HepG2 (cell line): ENCODE data around the gene ALOX5AP. TPM values are rescaled to one million over a fixed set of nuclear protein-coding genes. Genes with fewer than 3 reads are reported as not detected.

Experiments
- ATF2 ChIP-seq: sonication (generic); formaldehyde crosslinking; IDR thresholded peaks from 2 replicates; pipeline ENCODE4 v1.4.0; 2020; ENCODE audit warnings: missing genetic modification reagents
- CHD4 ChIP-seq: fragments of 200-600 bp; sonication (generic); IDR thresholded peaks from 2 replicates; pipeline ENCODE4 v1.7.0; 2017; ENCODE audit warnings: mild to moderate bottlenecking, low read length, borderline replicate concordance
- EZH2 ChIP-seq: conservative IDR thresholded peaks from 2 replicates; pipeline ENCODE4 v1.6.1; 2012; ENCODE audit warnings: mild to moderate bottlenecking, low read depth, low read length, moderate library complexity
- FOXK2 ChIP-seq: fragments of 450-650 bp; IDR thresholded peaks from 2 replicates; pipeline ENCODE4 v1.6.1; 2016
- KDM1A ChIP-seq: IDR thresholded peaks from 2 replicates; pipeline ENCODE4 v1.6.1; 2016; ENCODE audit warnings: missing compliant biosample characterization
- MAF1 ChIP-seq: sonication (generic); formaldehyde crosslinking; IDR thresholded peaks from 2 replicates; pipeline ENCODE4 v1.5.0; 2020; ENCODE audit warnings: missing genetic modification reagents, borderline replicate concordance
- RBFOX2 ChIP-seq: fragments of 200-400 bp; formaldehyde crosslinking; IDR thresholded peaks from 2 replicates; pipeline ENCODE4 v1.6.1; 2017; ENCODE audit warnings: low read depth, mild to moderate bottlenecking, low read length
- RFX3 ChIP-seq: IDR thresholded peaks from 2 replicates; pipeline ENCODE4 v1.6.1; 2016; ENCODE audit warnings: missing biosample characterization, missing genetic modification reagents
- SOX5 ChIP-seq: IDR thresholded peaks from 2 replicates; pipeline ENCODE4 v1.6.1; 2016; ENCODE audit warnings: borderline replicate concordance
- SUZ12 ChIP-seq: fragments of 150-350 bp; IDR thresholded peaks from 2 replicates; pipeline ENCODE4 v1.6.1; 2014; ENCODE audit warnings: low read depth, low read length
- TBX2 ChIP-seq: sonication (generic); formaldehyde crosslinking; IDR thresholded peaks from 2 replicates; pipeline ENCODE4 v1.5.0; 2020; ENCODE audit warnings: missing genetic modification reagents, mild to moderate bottlenecking, borderline replicate concordance
- TCF7L2 ChIP-seq: IDR thresholded peaks from 2 replicates; pipeline ENCODE4 v1.6.1; 2011; ENCODE audit warnings: mild to moderate bottlenecking, low read depth, low read length, moderate library complexity
- ZBTB1 ChIP-seq: sonication (generic); formaldehyde crosslinking; IDR thresholded peaks from 2 replicates; pipeline ENCODE4 v1.4.0; 2020; ENCODE audit warnings: missing genetic modification reagents, borderline replicate concordance
- ZNF234 ChIP-seq: sonication (generic); formaldehyde crosslinking; conservative IDR thresholded peaks from 2 replicates; pipeline ENCODE4 v1.5.1; 2020; ENCODE audit warnings: mild to moderate bottlenecking, missing genetic modification reagents
- ZSCAN25 ChIP-seq: sonication (generic); formaldehyde crosslinking; IDR thresholded peaks from 2 replicates; pipeline ENCODE4 v1.8.0; 2022; ENCODE audit warnings: mild to moderate bottlenecking, missing genetic modification reagents
- ZSCAN31 ChIP-seq: sonication (generic); formaldehyde crosslinking; IDR thresholded peaks from 2 replicates; pipeline ENCODE4 v1.5.0; 2020; ENCODE audit warnings: low read depth, mild to moderate bottlenecking, missing genetic modification reagents
- ZSCAN9 ChIP-seq: IDR thresholded peaks from 2 replicates; pipeline ENCODE4 v1.6.1; 2016; ENCODE audit warnings: borderline replicate concordance
- polyA plus RNA-seq, 8 experiments: library from polyadenylated mRNA; depleted of rRNA in 3 of 8; stranded (reverse) in 7 of 8; unstranded in 1 of 8; fragments of >200 nt; fragmentation: Illumina TruSeq in 4 of 8; extraction: Trizol in 4 of 8; gene quantifications; 2 replicates each; pipeline versions ENCODE4 v1.2.1 to v1.2.3, GENCODE V29; 2011 to 2016; ENCODE audit warnings: low read depth in 4 of 8, missing spikeins in 1 of 8, mixed read lengths in 1 of 8; ENCODE audit not compliant: insufficient read depth in 1 of 8
- total RNA-seq, 5 experiments: library from RNA; depleted of rRNA; stranded (reverse); fragments of >200 nt; fragmentation: Illumina TruSeq; extraction: Trizol; gene quantifications; 2 replicates each; pipeline ENCODE4 v1.2.3, GENCODE V29; 2016; ENCODE audit warnings: low read depth in 1 of 5
- TF ChIP-seq, protein P1 (sequence below): sonication (generic); formaldehyde crosslinking; IDR thresholded peaks from 2 replicates; pipeline ENCODE4 v1.4.0; 2020; ENCODE audit warnings: missing genetic modification reagents, mild to moderate bottlenecking, borderline replicate concordance
- TF ChIP-seq, protein P2 (sequence below): sonication (generic); formaldehyde crosslinking; IDR thresholded peaks from 2 replicates; pipeline ENCODE4 v1.5.0; 2020; ENCODE audit warnings: mild to moderate bottlenecking, missing genetic modification reagents
- TF ChIP-seq, protein P3 (sequence below): sonication (generic); formaldehyde crosslinking; IDR thresholded peaks from 2 replicates; pipeline ENCODE4 v1.9.0; 2022; ENCODE audit warnings: missing genetic modification reagents, mild to moderate bottlenecking, borderline replicate concordance
- TF ChIP-seq, protein P4 (sequence below): sonication (generic); formaldehyde crosslinking; IDR thresholded peaks from 2 replicates; pipeline ENCODE4 v1.5.0; 2020; ENCODE audit warnings: missing genetic modification reagents
- TF ChIP-seq, protein P5 (sequence below): sonication (generic); formaldehyde crosslinking; IDR thresholded peaks from 2 replicates; pipeline ENCODE4 v1.4.0; 2020; ENCODE audit warnings: missing genetic modification reagents

Gene ALOX5AP
- total and polyA plus RNA-seq, 2 of the 13 experiments (the other 11 are each of a cell fraction or from before 2014, with no cell fraction given) = 0.97 to 1.2 TPM

DNA sequence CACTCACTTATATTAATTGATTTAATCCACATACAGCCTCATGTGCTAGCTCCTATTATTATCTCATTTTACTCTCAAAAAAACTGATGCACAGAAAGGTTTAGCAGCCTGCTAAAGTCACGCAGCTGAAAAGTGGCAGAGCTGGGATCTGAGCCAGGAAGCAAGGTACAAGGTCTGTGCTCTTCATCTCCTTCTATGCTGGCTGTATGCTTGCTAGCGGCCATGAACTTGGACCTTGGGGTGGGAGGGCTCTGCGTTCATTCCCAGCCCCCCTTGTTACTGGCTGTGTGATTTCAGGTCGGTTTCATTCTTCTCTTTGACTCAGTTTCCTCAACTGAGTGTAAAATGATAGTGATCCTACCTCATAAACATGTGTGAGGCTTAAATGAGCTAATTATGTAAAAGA lies 69.8 kb downstream of the ALOX5AP start (continued):
- no peak for TF ChIP-seq EZH2
- TF ChIP-seq ZSCAN9 (CRISPR knock-in tag) = no peak
- TF ChIP-seq ZBTB1 (CRISPR knock-in tag) = no peak
- peak; percentile 89 for TF ChIP-seq KDM1A (CRISPR knock-in tag)
- TF ChIP-seq, protein P1, sequence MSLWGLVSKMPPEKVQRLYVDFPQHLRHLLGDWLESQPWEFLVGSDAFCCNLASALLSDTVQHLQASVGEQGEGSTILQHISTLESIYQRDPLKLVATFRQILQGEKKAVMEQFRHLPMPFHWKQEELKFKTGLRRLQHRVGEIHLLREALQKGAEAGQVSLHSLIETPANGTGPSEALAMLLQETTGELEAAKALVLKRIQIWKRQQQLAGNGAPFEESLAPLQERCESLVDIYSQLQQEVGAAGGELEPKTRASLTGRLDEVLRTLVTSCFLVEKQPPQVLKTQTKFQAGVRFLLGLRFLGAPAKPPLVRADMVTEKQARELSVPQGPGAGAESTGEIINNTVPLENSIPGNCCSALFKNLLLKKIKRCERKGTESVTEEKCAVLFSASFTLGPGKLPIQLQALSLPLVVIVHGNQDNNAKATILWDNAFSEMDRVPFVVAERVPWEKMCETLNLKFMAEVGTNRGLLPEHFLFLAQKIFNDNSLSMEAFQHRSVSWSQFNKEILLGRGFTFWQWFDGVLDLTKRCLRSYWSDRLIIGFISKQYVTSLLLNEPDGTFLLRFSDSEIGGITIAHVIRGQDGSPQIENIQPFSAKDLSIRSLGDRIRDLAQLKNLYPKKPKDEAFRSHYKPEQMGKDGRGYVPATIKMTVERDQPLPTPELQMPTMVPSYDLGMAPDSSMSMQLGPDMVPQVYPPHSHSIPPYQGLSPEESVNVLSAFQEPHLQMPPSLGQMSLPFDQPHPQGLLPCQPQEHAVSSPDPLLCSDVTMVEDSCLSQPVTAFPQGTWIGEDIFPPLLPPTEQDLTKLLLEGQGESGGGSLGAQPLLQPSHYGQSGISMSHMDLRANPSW (CRISPR knock-in tag) = no peak
- TF ChIP-seq, protein P2, sequence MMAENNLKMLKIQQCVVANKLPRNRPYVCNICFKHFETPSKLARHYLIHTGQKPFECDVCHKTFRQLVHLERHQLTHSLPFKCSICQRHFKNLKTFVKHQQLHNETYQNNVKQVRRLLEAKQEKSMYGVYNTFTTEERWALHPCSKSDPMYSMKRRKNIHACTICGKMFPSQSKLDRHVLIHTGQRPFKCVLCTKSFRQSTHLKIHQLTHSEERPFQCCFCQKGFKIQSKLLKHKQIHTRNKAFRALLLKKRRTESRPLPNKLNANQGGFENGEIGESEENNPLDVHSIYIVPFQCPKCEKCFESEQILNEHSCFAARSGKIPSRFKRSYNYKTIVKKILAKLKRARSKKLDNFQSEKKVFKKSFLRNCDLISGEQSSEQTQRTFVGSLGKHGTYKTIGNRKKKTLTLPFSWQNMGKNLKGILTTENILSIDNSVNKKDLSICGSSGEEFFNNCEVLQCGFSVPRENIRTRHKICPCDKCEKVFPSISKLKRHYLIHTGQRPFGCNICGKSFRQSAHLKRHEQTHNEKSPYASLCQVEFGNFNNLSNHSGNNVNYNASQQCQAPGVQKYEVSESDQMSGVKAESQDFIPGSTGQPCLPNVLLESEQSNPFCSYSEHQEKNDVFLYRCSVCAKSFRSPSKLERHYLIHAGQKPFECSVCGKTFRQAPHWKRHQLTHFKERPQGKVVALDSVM (CRISPR knock-in tag) = no peak
- TF ChIP-seq TBX2 (CRISPR knock-in tag) = no peak
- no peak for TF ChIP-seq SUZ12
- peak; percentile 44; the same call in 1 of the 2 replicates for TF ChIP-seq SOX5
- TF ChIP-seq MAF1 (CRISPR knock-in tag) = no peak
- no peak for TF ChIP-seq ZSCAN31 (CRISPR knock-in tag)
- TF ChIP-seq TCF7L2 = no peak
- TF ChIP-seq ZNF234 = no peak
- TF ChIP-seq, protein P3, sequence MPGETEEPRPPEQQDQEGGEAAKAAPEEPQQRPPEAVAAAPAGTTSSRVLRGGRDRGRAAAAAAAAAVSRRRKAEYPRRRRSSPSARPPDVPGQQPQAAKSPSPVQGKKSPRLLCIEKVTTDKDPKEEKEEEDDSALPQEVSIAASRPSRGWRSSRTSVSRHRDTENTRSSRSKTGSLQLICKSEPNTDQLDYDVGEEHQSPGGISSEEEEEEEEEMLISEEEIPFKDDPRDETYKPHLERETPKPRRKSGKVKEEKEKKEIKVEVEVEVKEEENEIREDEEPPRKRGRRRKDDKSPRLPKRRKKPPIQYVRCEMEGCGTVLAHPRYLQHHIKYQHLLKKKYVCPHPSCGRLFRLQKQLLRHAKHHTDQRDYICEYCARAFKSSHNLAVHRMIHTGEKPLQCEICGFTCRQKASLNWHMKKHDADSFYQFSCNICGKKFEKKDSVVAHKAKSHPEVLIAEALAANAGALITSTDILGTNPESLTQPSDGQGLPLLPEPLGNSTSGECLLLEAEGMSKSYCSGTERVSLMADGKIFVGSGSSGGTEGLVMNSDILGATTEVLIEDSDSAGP (CRISPR knock-in tag) = peak; percentile 42; the same call in 1 of the 2 replicates
- TF ChIP-seq FOXK2 = no peak
- peak; percentile 47; the same call in 1 of the 2 replicates for TF ChIP-seq CHD4
- TF ChIP-seq, protein P4, sequence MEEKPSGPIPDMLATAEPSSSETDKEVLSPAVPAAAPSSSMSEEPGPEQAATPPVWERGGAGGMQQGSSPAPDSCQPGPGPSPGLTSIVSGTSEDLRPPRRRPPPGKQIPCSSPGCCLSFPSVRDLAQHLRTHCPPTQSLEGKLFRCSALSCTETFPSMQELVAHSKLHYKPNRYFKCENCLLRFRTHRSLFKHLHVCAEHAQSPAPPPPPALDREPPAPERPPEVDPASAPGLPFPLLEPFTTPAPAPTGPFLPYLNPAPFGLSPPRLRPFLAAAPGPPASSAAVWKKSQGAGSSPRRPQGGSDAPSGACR (CRISPR knock-in tag) = no peak
- no peak for TF ChIP-seq RBFOX2
- TF ChIP-seq, protein P5, sequence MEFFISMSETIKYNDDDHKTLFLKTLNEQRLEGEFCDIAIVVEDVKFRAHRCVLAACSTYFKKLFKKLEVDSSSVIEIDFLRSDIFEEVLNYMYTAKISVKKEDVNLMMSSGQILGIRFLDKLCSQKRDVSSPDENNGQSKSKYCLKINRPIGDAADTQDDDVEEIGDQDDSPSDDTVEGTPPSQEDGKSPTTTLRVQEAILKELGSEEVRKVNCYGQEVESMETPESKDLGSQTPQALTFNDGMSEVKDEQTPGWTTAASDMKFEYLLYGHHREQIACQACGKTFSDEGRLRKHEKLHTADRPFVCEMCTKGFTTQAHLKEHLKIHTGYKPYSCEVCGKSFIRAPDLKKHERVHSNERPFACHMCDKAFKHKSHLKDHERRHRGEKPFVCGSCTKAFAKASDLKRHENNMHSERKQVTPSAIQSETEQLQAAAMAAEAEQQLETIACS (CRISPR knock-in tag) = no peak
- no peak for TF ChIP-seq ATF2 (CRISPR knock-in tag)
- no peak for TF ChIP-seq RFX3 (CRISPR knock-in tag)
- no peak for TF ChIP-seq ZSCAN25
